WERI-Rb-1 (cell line): ENCODE results near the gene FAM8A1.
"Not testable (repeated sequence)": the region's sequence is repeated elsewhere in the genome, so short reads cannot be mapped to it uniquely, and the experiment has no call there.

ENCODE experiments used
- DNase-seq: peaks from one replicate; pipeline ENCODE4 v3.0.0-alpha.2; 2020
- H3K27ac ChIP-seq: fragments of 250-450 bp; sonication (Bioruptor Pico); 2 replicates; pipeline ENCODE4 v1.5.1; 2020; ENCODE audit warnings: mild to moderate bottlenecking, moderate library complexity
- H3K27me3 ChIP-seq: fragments of 250-450 bp; sonication (Bioruptor Pico); 2 replicates; pipeline ENCODE4 v1.5.1; 2021; ENCODE audit warnings: mild to moderate bottlenecking, low read depth, moderate library complexity; ENCODE audit not compliant: insufficient read depth, severe bottlenecking
- H3K36me3 ChIP-seq: fragments of 250-450 bp; sonication (Bioruptor Pico); 2 replicates; pipeline ENCODE4 v1.5.1; 2020; ENCODE audit warnings: mild to moderate bottlenecking, moderate library complexity
- H3K4me3 ChIP-seq: 2 replicates; pipeline ENCODE4 v1.5.1; 2011; ENCODE audit warnings: low read depth, mild to moderate bottlenecking, control low read depth, low read length
- H3K9me3 ChIP-seq: fragments of 250-450 bp; sonication (Bioruptor Pico); 2 replicates; pipeline ENCODE4 v1.5.1; 2021; ENCODE audit warnings: mild to moderate bottlenecking, moderate library complexity; ENCODE audit not compliant: severe bottlenecking
- CTCF ChIP-seq: IDR thresholded peaks from 2 replicates; pipeline ENCODE4 v1.5.1; 2011; ENCODE audit warnings: low read depth, mild to moderate bottlenecking, control low read depth, inconsistent platforms, low read length

The FAM8A1 gene

GRCh38 chr6:17565399-17565798 lies 34.7 kb upstream of the FAM8A1 start:
- TF ChIP-seq CTCF = no peak
- H3K4me3 ChIP-seq = no peak overlapping the region
- H3K27me3 ChIP-seq = no peaks in the 10 kb centered on the region
- no peak overlapping the region for H3K27ac ChIP-seq
- no peak for DNase-seq
- H3K36me3 ChIP-seq = no peaks in the 10 kb centered on the region
- H3K9me3 ChIP-seq = peaks cover 34% of the 10 kb centered on the region

- TF ChIP-seq CTCF = no peak
- Histone ChIP-seq H3K9me3 (peaks cover 18% of the 10 kb centered on the region), H3K27me3 (no peaks in the 10 kb centered on the region), H3K4me3 (no peak overlapping the region), H3K36me3 (no peaks in the 10 kb centered on the region), H3K27ac (no peak overlapping the region)
- DNase-seq = no peak
Measured at GRCh38 chr6:17574866-17575560, 25.1 kb upstream of the FAM8A1 start.

GRCh38 chr6:17577059-17577458 lies 23.0 kb upstream of the FAM8A1 start:
- H3K27ac ChIP-seq = no peak overlapping the region
- no peak overlapping the region for H3K4me3 ChIP-seq
- peaks cover 26% of the 10 kb centered on the region for H3K9me3 ChIP-seq
- no peak for DNase-seq
- H3K27me3 ChIP-seq = no peaks in the 10 kb centered on the region
- no peak for TF ChIP-seq CTCF
- H3K36me3 ChIP-seq = no peaks in the 10 kb centered on the region

DNA sequence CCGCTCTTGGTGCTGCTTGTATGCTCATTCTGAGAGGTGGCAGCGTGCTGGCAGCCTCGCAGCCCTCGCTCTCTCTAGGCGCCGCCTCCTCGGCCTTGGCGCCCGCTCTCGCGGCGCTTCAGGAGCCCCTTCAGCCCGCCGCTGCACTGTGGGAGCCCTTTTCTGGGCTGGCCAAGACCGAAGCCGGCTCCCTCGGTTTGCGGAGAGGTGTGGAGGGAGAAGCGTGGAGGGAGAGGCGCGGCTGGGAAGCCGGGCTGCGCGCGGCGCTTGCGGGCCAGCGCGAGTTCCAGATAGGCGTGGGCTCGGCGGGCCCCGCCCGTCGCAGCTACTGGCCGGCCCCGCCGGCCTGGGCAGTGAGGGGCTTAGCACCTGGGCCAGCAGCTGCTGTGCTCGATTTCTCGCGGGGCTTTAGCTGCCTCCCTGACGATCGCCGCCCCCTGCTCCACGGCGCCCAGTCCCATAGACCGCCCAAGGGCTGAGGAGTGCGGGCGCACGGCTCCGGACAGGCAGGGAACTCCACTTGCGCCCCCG lies 19.5 kb upstream of the FAM8A1 start:
- Histone ChIP-seq H3K9me3 (peaks cover 17% of the 10 kb centered on the region), H3K27ac (peak overlapping the region; percentile 54), H3K36me3 (no peaks in the 10 kb centered on the region), H3K27me3 (no peaks in the 10 kb centered on the region), H3K4me3 (peak overlapping the region; percentile 49)
- DNase-seq = peak; percentile 51
- TF ChIP-seq CTCF = no peak

- DNase-seq, H3K27ac ChIP-seq: not testable (repeated sequence)
Measured at GRCh38 chr6:17581282-17581681, 18.8 kb upstream of the FAM8A1 start.

GRCh38 chr6:17583811-17584210 lies 16.3 kb upstream of the FAM8A1 start:
- peaks cover 8% of the 10 kb centered on the region for H3K9me3 ChIP-seq
- no peak overlapping the region for H3K27ac ChIP-seq
- no peak for DNase-seq
- H3K36me3 ChIP-seq = no peaks in the 10 kb centered on the region
- no peaks in the 10 kb centered on the region for H3K27me3 ChIP-seq
- no peak overlapping the region for H3K4me3 ChIP-seq
- no peak for TF ChIP-seq CTCF

More at GRCh38 chr6:17581282-17581681, 18.8 kb upstream of the FAM8A1 start:
- not testable (repeated sequence) for H3K27me3 ChIP-seq, H3K36me3 ChIP-seq, H3K4me3 ChIP-seq
- peaks cover 17% of the 10 kb centered on the region for H3K9me3 ChIP-seq
